BE2C (cell line): ENCODE results near the gene TBC1D2B.

Experiments used
- DNase-seq: peaks from one replicate; pipeline ENCODE4 v3.0.0-alpha.2; 2020
- H3K27me3 ChIP-seq: fragments of 250-450 bp; sonication (Bioruptor Pico); 2 replicates; pipeline ENCODE4 v1.5.1; 2020; ENCODE audit warnings: mild to moderate bottlenecking
- H3K36me3 ChIP-seq: fragments of 250-450 bp; sonication (Bioruptor Pico); 2 replicates; pipeline ENCODE4 v1.5.1; 2020; ENCODE audit warnings: mild to moderate bottlenecking
- H3K4me1 ChIP-seq: fragments of 250-450 bp; sonication (Bioruptor Pico); 2 replicates; pipeline ENCODE4 v1.5.1; 2020
- H3K4me3 ChIP-seq: 2 replicates; pipeline ENCODE4 v1.5.1; 2011; ENCODE audit warnings: low read depth, low read length
- H3K9me3 ChIP-seq: fragments of 250-450 bp; sonication (Bioruptor Pico); 2 replicates; pipeline ENCODE4 v1.5.1; 2020
- TF ChIP-seq, protein P1 (sequence below): IDR thresholded peaks from 2 replicates; pipeline ENCODE4 v1.5.1; 2012; ENCODE audit warnings: mild to moderate bottlenecking, low read depth, low read length

Gene TBC1D2B

DNA sequence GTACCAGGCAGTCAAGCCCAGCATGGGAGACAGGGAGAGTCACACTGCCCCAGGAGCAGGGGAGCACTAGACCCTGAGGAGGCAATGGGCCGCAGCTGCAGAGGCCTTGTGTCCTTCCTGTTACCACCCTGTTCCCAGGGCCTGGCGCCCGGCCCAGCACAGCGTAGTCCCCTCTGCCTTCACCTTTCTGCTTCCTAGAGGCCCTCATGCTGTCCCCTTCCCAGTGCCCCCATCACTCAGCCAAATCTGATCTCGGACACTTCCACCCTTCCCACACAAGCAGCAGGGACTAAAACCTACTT is 6.9 kb upstream of the TBC1D2B start:
- TF ChIP-seq, protein P1, sequence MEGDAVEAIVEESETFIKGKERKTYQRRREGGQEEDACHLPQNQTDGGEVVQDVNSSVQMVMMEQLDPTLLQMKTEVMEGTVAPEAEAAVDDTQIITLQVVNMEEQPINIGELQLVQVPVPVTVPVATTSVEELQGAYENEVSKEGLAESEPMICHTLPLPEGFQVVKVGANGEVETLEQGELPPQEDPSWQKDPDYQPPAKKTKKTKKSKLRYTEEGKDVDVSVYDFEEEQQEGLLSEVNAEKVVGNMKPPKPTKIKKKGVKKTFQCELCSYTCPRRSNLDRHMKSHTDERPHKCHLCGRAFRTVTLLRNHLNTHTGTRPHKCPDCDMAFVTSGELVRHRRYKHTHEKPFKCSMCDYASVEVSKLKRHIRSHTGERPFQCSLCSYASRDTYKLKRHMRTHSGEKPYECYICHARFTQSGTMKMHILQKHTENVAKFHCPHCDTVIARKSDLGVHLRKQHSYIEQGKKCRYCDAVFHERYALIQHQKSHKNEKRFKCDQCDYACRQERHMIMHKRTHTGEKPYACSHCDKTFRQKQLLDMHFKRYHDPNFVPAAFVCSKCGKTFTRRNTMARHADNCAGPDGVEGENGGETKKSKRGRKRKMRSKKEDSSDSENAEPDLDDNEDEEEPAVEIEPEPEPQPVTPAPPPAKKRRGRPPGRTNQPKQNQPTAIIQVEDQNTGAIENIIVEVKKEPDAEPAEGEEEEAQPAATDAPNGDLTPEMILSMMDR, result no peak
- H3K36me3 ChIP-seq, result no peaks in the 10 kb centered on the region
- no peaks in the 10 kb centered on the region for H3K9me3 ChIP-seq
- H3K4me1 ChIP-seq, result no peaks in the 10 kb centered on the region
- H3K27me3 ChIP-seq, result no peaks in the 10 kb centered on the region
- DNase-seq, result no peak
- no peak overlapping the region for H3K4me3 ChIP-seq

DNA sequence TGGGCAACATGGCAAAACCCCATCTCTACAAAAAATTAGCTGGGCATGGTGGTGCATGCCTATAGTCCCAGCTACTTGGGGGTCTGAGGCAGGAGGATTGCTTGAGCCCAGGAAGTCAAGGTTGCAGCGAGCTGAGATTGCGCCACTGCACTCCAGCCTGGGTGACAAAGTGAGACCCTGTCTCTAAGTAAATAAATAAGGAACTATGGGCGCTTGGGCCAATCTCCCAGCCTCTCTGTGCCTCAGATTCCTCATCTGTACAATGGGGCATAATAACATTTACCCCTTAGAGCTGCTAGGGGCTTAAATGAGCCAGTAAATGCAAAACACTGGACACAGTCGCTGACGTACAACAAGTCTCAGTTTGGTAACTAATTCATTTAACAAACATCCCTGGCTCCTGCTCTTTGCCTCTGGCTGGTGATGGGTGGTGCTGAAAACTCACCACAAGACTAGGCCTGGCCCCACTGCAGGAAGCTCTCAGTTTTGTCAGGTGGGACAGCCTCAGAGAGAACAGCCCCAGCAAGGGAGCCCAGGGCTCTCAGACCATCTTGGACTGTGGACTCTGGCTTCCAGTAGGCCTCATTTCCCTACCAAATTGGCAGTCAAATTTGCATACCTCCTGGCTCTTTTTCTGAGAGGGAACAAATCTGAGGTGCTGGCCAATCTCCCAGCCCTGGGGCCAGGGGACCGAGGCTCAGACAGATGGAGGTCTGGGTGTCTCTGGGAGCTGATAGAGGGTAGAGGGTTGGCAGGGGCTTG is 6.4 kb upstream of the TBC1D2B start:
- Histone ChIP-seq H3K4me1 (no peaks in the 10 kb centered on the region), H3K4me3 (no peak overlapping the region), H3K9me3 (no peaks in the 10 kb centered on the region), H3K36me3 (no peaks in the 10 kb centered on the region), H3K27me3 (no peaks in the 10 kb centered on the region)
- TF ChIP-seq, protein P1, result no peak
- DNase-seq, result no peak

DNA sequence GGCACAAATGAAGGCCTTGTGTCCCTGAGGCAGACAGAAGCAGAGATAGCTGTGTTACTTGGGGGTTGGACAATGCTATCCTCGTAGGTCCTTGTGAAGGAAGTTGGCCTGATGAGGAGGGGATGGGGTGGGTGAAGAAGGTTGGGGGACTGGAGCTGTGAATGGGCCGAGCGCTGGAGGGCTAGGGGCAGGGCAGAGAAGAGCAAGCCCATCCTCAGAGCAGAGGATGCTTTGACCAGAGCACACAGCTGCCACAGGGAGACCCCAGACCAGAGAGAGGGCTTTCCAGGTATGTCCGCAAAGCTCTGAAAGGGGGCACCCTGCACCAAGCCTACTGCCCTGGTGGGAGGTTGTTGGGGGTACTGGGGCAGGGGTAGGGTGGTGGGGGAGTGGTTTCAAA is 5.7 kb upstream of the TBC1D2B start:
- no peaks in the 10 kb centered on the region for H3K4me1 ChIP-seq
- no peak for DNase-seq
- H3K9me3 ChIP-seq, result no peaks in the 10 kb centered on the region
- no peaks in the 10 kb centered on the region for H3K36me3 ChIP-seq
- TF ChIP-seq, protein P1, result no peak
- no peak overlapping the region for H3K4me3 ChIP-seq
- no peaks in the 10 kb centered on the region for H3K27me3 ChIP-seq

DNA sequence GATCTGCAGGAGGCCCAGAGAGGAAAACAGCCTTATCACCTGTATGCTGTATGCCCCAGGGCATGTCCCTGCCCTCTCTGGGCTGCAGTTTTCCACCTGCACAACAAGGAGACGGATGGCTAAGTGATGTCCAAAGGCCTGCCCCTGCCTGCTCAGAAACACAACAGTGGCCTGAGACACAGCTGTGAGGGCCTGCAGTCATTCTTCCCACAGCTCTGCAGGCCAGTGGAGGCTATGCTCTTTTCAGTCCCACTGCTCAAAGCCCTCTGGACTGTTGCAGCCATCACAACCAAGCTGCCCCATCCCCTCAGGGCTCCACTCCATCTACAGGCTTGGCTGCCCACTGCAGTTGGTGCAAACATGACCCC is 5.2 kb upstream of the TBC1D2B start:
- TF ChIP-seq, protein P1, result no peak
- H3K9me3 ChIP-seq, result no peaks in the 10 kb centered on the region
- H3K4me3 ChIP-seq, result no peak overlapping the region
- DNase-seq, result no peak
- no peaks in the 10 kb centered on the region for H3K36me3 ChIP-seq
- no peaks in the 10 kb centered on the region for H3K4me1 ChIP-seq
- no peaks in the 10 kb centered on the region for H3K27me3 ChIP-seq

DNA sequence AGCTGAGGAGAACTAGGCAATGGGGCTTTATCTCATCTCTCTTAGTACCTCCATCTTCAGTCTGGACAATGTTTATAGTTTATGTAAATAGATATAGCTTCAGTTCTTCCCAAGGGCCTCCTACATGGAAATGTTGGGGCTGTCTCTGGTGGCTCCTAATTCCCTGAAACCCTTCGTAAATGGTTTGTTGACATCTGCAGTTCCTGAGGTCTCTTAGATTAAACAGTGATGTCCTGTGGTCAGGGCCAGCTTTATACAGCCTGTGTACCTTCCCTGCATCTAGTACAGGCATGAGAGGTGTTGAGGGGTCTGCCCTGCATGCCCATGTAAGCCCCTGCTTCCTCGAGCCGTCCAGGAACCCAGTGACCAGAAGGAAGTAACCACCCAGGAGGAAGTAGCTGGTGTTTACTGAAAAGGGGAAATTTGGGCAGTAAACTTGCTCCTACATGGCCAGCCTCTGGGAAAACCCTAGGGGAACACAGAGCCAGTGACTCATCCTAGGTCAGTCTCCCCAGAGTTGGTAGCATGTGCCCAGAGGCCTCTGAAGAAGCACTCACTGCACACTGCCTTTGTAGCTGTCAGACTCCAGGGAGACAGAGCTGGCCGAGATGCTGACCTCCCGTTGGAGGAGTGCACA is 4.7 kb upstream of the TBC1D2B start:
- no peaks in the 10 kb centered on the region for H3K27me3 ChIP-seq
- DNase-seq, result no peak
- H3K9me3 ChIP-seq, result no peaks in the 10 kb centered on the region
- H3K4me1 ChIP-seq, result no peaks in the 10 kb centered on the region
- TF ChIP-seq, protein P1, result no peak
- H3K4me3 ChIP-seq, result no peak overlapping the region
- no peaks in the 10 kb centered on the region for H3K36me3 ChIP-seq

DNA sequence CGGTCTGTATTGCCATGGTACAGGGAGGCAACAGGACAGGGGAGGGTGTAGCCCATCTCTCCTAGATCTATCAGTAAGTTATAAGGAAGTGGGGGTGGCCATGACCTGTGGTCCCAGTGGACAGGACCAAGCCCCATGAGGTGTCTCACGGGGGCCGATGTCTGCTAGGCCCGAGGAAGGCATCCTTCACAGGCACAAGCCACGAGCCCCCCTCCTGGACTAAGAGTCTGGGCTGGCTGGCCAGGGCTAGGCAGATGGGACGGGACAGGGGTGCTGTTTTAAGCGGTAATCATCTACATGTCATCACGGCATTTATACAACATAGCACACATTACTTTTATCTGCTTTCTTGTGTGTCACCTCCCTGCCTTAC is 2.6 kb upstream of the TBC1D2B start:
- H3K4me1 ChIP-seq, result no peaks in the 10 kb centered on the region
- no peak for DNase-seq
- no peaks in the 10 kb centered on the region for H3K27me3 ChIP-seq
- H3K36me3 ChIP-seq, result no peaks in the 10 kb centered on the region
- H3K4me3 ChIP-seq, result no peak overlapping the region
- TF ChIP-seq, protein P1, result no peak
- H3K9me3 ChIP-seq, result no peaks in the 10 kb centered on the region
